ENCODE data around the gene TNFRSF14. TPM values are rescaled to one million over a fixed set of nuclear protein-coding genes. Genes with fewer than 3 reads are reported as not detected.

The TNFRSF14 gene
- total RNA-seq, 1 experiment from 2014 or later: 25.5 TPM

- POLR2A ChIA-PET (ENCODE audit: unreplicated experiment): no interaction called here
- no peak overlapping the region for H3K9ac ChIP-seq (ENCODE audit: low read length)
- no peaks in the 10 kb centered on the region for H3F3A ChIP-seq (ENCODE audit: low read length, unreplicated experiment)
- BruUV-seq (replicated peaks): no TSS peak
- intact Hi-C loops (cut with micrococcal nuclease): no loop called here
- no peaks in the 10 kb centered on the region for H3K79me2 ChIP-seq (ENCODE audit: low read length)
- CTCF ChIA-PET: no interaction called here
- no peaks in the 10 kb centered on the region for H3K4me1 ChIP-seq (ENCODE audit: insufficient read depth, low read length)
- TF ChIP-seq, protein P1, sequence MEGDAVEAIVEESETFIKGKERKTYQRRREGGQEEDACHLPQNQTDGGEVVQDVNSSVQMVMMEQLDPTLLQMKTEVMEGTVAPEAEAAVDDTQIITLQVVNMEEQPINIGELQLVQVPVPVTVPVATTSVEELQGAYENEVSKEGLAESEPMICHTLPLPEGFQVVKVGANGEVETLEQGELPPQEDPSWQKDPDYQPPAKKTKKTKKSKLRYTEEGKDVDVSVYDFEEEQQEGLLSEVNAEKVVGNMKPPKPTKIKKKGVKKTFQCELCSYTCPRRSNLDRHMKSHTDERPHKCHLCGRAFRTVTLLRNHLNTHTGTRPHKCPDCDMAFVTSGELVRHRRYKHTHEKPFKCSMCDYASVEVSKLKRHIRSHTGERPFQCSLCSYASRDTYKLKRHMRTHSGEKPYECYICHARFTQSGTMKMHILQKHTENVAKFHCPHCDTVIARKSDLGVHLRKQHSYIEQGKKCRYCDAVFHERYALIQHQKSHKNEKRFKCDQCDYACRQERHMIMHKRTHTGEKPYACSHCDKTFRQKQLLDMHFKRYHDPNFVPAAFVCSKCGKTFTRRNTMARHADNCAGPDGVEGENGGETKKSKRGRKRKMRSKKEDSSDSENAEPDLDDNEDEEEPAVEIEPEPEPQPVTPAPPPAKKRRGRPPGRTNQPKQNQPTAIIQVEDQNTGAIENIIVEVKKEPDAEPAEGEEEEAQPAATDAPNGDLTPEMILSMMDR (conservative IDR thresholded peaks at IDR 0.05; ENCODE audit: low read depth, low read length): no peak
- TF ChIP-seq EZH2phosphoT487 (IDR thresholded peaks at IDR 0.05; ENCODE audit: borderline replicate concordance, low read length): no peak
- no peak for TF ChIP-seq EZH2 (IDR thresholded peaks at IDR 0.05; ENCODE audit: low read length, unreplicated experiment)
- H3K27me3 ChIP-seq (ENCODE audit: low read length): no peaks in the 10 kb centered on the region
- no peak overlapping the region for H2AFZ ChIP-seq (ENCODE audit: low read length)
- no peak for ATAC-seq
- H4K20me1 ChIP-seq (ENCODE audit: low read length): no peaks in the 10 kb centered on the region
- H3K9me3 ChIP-seq (ENCODE audit: low read length): no peaks in the 10 kb centered on the region
- H3K4me3 ChIP-seq (ENCODE audit: low read length): no peak overlapping the region
- H3K9me2 ChIP-seq (replicated peaks; ENCODE audit: low read length): no peaks in the 10 kb centered on the region
- no peak for DNase-seq
- H3K27ac ChIP-seq (ENCODE audit: low read length): no peak overlapping the region
- H3K36me3 ChIP-seq (ENCODE audit: low read depth, low read length): peaks cover 54% of the 10 kb centered on the region
- H3K4me2 ChIP-seq (ENCODE audit: low read length): no peak overlapping the region
These were observed 46.6 kb upstream of the TNFRSF14 start for GRCh38 chr1:2509589-2509988.

DNA sequence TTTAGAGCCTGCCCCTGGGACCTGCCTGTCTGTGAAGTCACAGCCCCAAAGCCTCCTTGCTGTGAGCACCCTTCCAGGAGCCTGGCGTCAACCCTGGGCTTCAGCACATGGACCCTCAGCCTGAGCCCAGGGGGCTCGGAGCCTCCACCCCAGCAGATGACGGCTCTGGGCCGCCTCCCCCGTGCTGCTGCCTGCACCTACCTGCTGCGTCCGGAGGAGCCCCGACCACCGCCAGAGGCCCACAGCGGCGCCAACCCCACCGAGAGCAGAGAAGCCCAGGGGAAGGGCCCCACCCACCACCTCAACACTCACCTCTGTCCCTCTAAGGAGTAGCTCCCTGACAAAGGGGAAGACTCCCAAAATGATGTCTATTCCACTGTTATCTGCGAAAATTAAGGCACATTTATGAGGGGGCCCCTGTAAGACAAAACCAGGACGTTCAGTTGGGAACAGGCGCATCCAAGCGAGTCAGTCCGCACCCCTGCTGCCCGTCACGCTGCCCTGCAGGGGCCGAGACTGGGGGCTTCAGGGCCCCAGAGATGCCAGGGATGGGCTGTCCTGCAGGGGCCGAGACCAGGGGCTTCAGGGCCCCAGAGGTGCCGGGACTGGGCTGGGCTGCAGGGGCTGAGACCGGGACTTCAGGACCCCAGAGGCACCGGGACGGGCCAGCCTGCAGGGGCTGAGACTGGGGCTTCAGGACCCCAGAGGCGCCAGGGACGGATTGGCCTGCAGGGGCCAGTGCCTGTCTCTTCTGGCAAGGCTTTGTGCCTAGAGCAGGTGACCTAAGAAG lies 45.6 kb upstream of the TNFRSF14 start:
- no peaks in the 10 kb centered on the region for H3K9me2 ChIP-seq (replicated peaks; ENCODE audit: low read length)
- H3K9me3 ChIP-seq (ENCODE audit: low read length): no peaks in the 10 kb centered on the region
- intact Hi-C loops (cut with micrococcal nuclease): no loop called here
- H3K4me1 ChIP-seq (ENCODE audit: insufficient read depth, low read length): no peaks in the 10 kb centered on the region
- CTCF ChIA-PET: no interaction called here
- no peak for TF ChIP-seq EZH2phosphoT487 (IDR thresholded peaks at IDR 0.05; ENCODE audit: borderline replicate concordance, low read length)
- TF ChIP-seq, protein P1 (conservative IDR thresholded peaks at IDR 0.05; ENCODE audit: low read depth, low read length): no peak
- no peak overlapping the region for H3K9ac ChIP-seq (ENCODE audit: low read length)
- H4K20me1 ChIP-seq (ENCODE audit: low read length): no peaks in the 10 kb centered on the region
- H2AFZ ChIP-seq (ENCODE audit: low read length): no peak overlapping the region
- peaks cover 54% of the 10 kb centered on the region for H3K36me3 ChIP-seq (ENCODE audit: low read depth, low read length)
- POLR2A ChIA-PET (ENCODE audit: unreplicated experiment): interaction anchor here (0.5 kb wide), 1 partner anchor 311 kb away, joined by 16 read pairs; no protein-coding TSS in a partner anchor
- no peak overlapping the region for H3K27ac ChIP-seq (ENCODE audit: low read length)
- no peaks in the 10 kb centered on the region for H3F3A ChIP-seq (ENCODE audit: low read length, unreplicated experiment)
- no peak overlapping the region for H3K4me2 ChIP-seq (ENCODE audit: low read length)
- no peaks in the 10 kb centered on the region for H3K27me3 ChIP-seq (ENCODE audit: low read length)
- no peak overlapping the region for H3K4me3 ChIP-seq (ENCODE audit: low read length)
- DNase-seq (no peak), ATAC-seq (no peak)
- H3K79me2 ChIP-seq (ENCODE audit: low read length): no peaks in the 10 kb centered on the region
- no TSS peak for BruUV-seq (replicated peaks)

DNA sequence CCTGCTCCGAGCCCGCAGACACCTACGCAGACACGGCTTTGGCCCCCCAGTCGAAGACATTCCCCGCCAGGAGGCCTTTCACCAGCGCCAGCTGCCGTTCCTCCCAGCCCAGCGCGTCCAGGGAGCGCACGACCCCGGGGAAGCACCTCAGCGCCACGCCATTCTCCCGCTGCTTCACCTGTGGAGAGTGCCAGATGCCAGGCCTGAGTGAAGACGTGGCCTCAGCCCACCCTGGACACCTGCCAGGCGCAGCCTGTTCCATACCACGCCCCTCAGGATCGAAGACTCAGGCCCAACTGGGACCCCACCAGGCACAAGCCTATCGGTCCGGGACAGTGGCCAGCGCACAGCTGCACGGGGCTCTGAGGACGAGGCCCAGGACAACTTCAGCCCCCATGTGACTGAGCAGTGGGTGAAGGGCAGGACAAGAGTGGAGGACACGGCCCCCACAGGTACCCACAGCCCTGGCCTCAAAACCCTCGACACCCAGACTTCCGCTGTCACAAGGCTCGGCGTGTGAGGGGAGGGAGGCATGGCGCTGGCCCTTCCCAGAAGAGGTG lies 43.2 kb upstream of the TNFRSF14 start:
- H3K9me3 ChIP-seq (ENCODE audit: low read length): no peaks in the 10 kb centered on the region
- H3K4me1 ChIP-seq (ENCODE audit: insufficient read depth, low read length): no peaks in the 10 kb centered on the region
- H4K20me1 ChIP-seq (ENCODE audit: low read length): no peaks in the 10 kb centered on the region
- DNase-seq: no peak
- TF ChIP-seq EZH2 (IDR thresholded peaks at IDR 0.05; ENCODE audit: low read length, unreplicated experiment) (no peak), EZH2phosphoT487 (IDR thresholded peaks at IDR 0.05; ENCODE audit: borderline replicate concordance, low read length) (no peak)
- TF ChIP-seq, protein P1 (conservative IDR thresholded peaks at IDR 0.05; ENCODE audit: low read depth, low read length): no peak
- no peak overlapping the region for H3K4me2 ChIP-seq (ENCODE audit: low read length)
- H3K27ac ChIP-seq (ENCODE audit: low read length): no peak overlapping the region
- no peak overlapping the region for H3K4me3 ChIP-seq (ENCODE audit: low read length)
- H3K36me3 ChIP-seq (ENCODE audit: low read depth, low read length): peaks cover 68% of the 10 kb centered on the region
- no peak for ATAC-seq
- intact Hi-C loops (cut with micrococcal nuclease): no loop called here
- no peaks in the 10 kb centered on the region for H3F3A ChIP-seq (ENCODE audit: low read length, unreplicated experiment)
- CTCF ChIA-PET: no interaction called here
- no peak overlapping the region for H2AFZ ChIP-seq (ENCODE audit: low read length)
- POLR2A ChIA-PET (ENCODE audit: unreplicated experiment): no interaction called here
- H3K9me2 ChIP-seq (replicated peaks; ENCODE audit: low read length): no peaks in the 10 kb centered on the region
- no peaks in the 10 kb centered on the region for H3K79me2 ChIP-seq (ENCODE audit: low read length)
- no TSS peak for BruUV-seq (replicated peaks)
- no peak overlapping the region for H3K9ac ChIP-seq (ENCODE audit: low read length)
- no peaks in the 10 kb centered on the region for H3K27me3 ChIP-seq (ENCODE audit: low read length)

Measured in PC-3 (cell line).